HG03060 (cell line): ENCODE results near the gene HNF1B.

Experiments
- ATAC-seq: cut with Tn5 transposase; IDR thresholded peaks from one replicate; pipeline ENCODE4 v1.9.1; 2021; ENCODE audit warnings: low read depth, moderate number of reproducible peaks; ENCODE audit not compliant: unreplicated experiment

HNF1B gene

GRCh38 chr17:37676115-37676925, 68.5 kb downstream of the HNF1B start:
- no peak for ATAC-seq

DNA sequence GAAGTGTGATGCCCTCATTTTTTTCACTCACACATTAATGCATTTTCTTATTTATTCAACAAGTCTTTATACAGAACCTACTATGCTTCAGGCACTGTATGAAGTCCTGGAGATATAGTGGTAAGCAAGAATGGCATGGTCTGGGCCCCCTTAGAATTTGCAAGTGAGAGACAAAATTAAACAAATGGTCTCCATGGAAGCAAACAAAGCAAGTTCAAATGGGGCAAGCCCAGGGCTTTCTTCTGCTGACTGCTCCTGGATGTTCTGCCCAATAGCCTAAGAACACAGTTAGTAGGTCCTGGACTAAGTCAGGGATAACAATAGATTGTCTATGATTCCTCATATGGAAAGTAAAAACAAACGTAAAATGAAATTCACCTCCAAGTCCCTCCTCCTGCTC, 70.3 kb downstream of the HNF1B start:
- no peak for ATAC-seq

DNA sequence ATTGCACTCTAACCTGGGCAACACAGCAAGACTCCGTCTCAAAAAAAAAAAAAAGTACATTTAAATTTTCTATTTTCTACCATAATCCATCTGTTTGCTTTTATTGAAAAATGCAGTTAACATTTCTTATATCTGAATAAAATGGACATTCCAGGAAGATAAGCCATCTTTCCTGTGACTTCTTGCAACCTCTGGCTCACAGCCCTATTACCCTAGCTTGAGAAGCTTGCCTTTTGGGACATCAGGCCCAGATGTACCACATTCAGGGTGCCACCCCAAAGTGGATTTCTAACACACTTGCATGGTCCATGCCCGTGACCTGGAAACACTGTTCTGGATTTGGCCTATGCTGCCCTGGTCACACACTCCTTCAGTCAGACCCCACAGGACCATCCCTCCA, 71.5 kb downstream of the HNF1B start:
- no peak for ATAC-seq

GRCh38 chr17:37672548-37673078, 72.2 kb downstream of the HNF1B start:
- no peak for ATAC-seq

DNA sequence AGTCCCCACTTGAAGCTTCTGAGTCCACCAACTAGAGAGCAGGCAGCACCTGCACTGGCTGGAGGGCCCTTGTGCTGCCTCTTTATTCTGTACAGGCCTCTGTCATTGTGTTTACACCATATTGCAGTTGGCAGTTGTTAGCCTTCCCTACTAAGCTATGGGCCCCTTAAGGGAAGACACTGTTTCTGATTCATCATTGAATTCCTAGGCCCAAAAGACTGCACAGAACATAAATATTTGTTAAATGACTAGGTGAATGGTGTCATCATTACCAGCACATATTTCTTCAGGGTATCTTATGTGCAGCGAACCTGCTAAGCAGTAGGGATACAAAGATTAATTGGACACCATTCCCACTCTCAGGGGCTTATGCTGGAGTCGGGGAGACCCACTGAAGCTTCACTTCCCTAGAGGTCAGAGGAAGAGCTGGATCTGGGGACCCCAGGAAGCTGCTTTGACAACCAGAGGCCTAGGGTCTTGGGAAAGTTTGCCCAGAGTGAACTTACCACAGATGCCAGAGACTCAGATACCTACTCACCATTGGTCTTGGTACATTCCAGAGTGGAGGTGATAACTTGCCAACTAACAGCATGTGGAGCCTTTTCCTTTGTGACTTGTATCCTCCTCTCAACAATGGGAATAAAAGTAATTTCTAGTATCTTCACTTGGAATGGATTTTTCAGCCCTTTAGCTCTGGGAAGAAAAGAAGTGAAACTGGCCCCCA, 72.9 kb downstream of the HNF1B start:
- no peak for ATAC-seq

DNA sequence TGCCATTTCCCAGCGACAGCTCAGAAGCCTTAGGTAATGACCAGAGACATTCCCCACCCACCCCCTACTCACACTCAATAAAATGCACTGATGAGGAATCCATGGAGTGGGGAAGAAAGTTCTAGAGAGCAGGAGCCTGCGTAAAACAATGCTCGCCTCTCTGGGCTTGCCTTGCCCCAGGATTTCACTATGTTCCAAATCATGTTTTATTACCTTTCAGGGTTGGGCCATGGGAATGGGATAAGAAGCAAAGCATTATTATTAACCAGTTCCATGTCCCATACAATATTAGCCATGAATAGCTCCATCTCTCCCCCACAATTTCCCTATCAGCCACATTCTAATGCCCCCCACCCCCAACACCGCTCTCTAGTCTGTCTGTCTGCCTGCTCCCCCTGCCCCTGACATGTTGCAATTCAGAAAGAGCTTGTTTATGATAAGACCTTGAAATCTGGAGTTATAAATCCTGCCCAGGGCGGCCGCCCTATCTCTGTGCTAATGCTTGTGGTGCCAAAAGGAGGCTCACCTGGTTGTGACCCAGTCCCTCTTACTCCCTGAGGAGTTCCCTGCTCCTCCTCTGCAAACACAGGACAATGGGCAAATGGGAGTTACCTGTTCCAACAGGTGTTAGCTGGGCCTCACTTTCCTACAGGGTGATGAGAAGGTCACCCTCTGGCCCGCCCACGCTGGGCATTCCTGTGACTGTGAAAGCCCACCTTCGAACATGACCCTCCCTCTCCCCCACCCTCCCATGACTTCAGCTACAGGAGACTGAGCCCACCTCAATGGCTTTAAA, 73.6 kb downstream of the HNF1B start:
- ATAC-seq, result no peak

DNA sequence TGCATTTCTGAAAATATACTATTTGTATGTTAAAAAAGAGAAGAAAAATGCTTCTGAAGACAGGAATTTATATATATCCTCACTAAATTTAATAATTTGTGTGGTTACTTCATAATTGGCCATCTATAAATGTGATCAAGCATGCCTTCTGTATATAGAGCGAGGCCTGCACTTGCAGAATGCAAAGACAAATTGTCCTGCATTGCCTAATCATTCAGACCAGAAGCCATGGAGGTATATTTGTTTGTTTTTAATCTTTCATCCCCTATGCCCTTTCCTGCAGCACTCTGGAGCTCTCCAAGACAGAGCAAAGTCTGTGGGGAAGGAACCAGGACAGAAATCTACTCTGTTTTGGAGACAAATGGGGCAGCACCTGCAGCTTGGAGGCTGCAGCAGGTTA, 77.8 kb downstream of the HNF1B start:
- no peak for ATAC-seq

DNA sequence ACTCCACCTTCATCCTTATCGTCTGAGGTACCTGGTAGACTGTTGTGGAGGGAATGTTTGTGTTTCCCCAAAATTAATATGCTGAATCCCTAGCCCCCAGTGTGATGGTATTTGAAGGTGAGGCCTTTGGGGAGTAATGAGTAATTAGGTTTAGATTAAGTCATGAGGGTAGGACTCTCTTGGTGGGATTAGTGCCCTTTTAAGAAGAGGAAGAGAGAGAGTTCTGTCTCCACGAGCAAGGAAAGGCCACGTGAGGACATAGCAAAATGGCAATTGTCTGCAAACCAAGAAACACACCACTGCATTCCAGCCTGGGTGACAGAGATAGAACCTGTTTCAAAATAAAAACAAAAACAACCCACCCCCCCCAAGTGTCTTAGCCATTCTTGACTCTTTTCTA, 80.6 kb downstream of the HNF1B start:
- no peak for ATAC-seq

- no peak for ATAC-seq
These were observed 82.5 kb downstream of the HNF1B start for GRCh38 chr17:37662353-37662752.

GRCh38 chr17:37661400-37662014, 83.4 kb downstream of the HNF1B start:
- no peak for ATAC-seq

DNA sequence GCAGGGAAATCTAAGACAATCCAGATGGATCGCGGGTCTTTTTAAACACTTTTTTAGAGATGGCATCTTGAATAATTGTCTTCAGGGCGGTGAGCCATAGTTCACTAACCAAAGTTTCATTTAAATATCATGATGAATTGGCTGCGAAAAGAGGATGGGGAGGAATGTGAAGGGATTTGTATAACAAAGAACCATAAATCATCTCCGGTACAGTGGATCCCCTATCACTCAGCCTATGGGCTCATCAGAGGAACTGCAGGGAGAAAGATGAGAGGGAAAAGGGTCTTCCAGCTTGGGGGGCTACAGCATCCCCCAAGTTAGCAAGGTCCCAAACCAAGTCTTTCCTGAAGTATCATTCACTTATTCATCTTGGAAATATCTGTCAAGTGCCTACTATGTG, 84.9 kb downstream of the HNF1B start:
- no peak for ATAC-seq

DNA sequence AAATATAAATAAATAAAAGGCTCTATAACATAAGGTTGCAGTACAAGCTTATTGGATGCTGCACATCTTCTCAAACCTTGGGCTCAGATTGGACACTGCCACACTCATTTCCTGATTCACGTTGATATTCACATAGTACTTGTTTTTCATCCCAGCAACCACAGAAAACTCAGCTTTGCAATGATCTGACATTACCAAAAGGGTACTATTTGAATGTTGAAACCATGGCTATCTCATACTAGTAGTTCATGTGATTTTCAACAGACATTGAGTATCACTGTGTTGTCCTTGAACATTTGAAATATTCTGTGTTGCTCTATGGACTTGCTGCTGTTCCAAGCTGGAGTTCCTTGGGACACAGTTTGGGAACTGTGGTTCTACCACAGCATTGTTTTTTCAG, 87.7 kb downstream of the HNF1B start:
- ATAC-seq, result no peak

- no peak for ATAC-seq
These were observed 93.0 kb downstream of the HNF1B start for GRCh38 chr17:37651849-37652248.

GRCh38 chr17:37650419-37651003, 94.3 kb downstream of the HNF1B start:
- no peak for ATAC-seq

DNA sequence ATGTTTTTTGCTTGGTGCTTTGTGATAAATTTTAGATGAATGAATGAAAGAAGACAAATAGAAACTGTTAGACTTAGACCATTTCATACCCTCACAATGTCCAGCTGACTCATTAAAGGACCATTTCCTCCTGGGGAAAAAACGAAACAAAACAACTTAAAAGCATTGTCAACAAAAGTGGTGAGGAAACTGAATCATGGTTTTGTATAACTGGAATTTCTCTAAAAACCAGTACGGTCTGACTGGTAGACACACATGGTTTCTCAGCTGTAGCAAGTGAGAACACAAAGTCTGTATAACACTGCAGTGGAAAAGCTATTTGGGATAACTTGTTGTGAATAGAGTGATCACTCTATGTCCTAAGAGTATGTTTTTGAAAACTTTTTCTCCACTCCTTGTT, 96.3 kb downstream of the HNF1B start:
- ATAC-seq, result no peak

GRCh38 chr17:37647856-37648255, 97.0 kb downstream of the HNF1B start:
- ATAC-seq, result no peak

DNA sequence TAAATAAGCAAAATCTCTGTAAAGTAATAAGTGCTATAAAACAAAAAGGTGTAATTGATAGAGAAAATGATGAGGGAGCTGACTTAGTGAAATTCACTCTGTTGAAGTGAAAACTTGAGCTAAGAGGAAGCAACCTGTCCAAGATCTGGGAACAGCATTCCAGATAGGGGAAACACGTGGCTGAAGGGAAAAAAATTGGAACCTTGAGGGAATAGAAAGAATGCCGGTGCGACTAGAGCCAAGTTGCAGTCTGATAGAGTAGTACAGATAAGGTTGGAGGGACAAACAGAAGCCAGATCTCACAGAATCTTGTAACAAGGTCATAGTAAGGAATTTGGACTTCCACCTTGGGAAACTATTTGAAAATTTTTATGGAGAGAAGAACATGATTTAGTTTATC, 101.0 kb downstream of the HNF1B start:
- ATAC-seq, result no peak

GRCh38 chr17:37643118-37643766, 101.6 kb downstream of the HNF1B start, which contains the start of gene DDX52:
DDX52 (minus strand) TSS chr17:37643446; CDS start chr17:37643420, 26 bp downstream.
- peak; percentile 77 for ATAC-seq

GRCh38 chr17:37642681-37643080, 102.2 kb downstream of the HNF1B start:
- ATAC-seq, result peak; percentile 10

- no peak for ATAC-seq
These were observed 104.8 kb downstream of the HNF1B start for GRCh38 chr17:37640015-37640414.
